CD1c-positive myeloid dendritic cell (primary cell): ENCODE measurements around the gene JUP.
"Not testable (repeated sequence)": the region's sequence is repeated elsewhere in the genome, so short reads cannot be mapped to it uniquely, and the experiment has no call there.

ENCODE experiments used
- DNase-seq: peaks from one replicate; pipeline ENCODE4 v3.0.0-alpha.2; 2016; ENCODE audit errors: extremely low spot score

The JUP gene

GRCh38 chr17:41781404-41782110 lies 5.0 kb downstream of the JUP start:
- DNase-seq: no peak

GRCh38 chr17:41779954-41780353 lies 6.6 kb downstream of the JUP start:
- no peak for DNase-seq

GRCh38 chr17:41777574-41778188 lies 8.8 kb downstream of the JUP start:
- DNase-seq: no peak

GRCh38 chr17:41777157-41777573 lies 9.3 kb downstream of the JUP start:
- DNase-seq: no peak

- DNase-seq: not testable (repeated sequence)
Measured at GRCh38 chr17:41776262-41776900, 10.1 kb downstream of the JUP start.

GRCh38 chr17:41775394-41776226 lies 10.9 kb downstream of the JUP start:
- DNase-seq: no peak

GRCh38 chr17:41773731-41774193 lies 12.7 kb downstream of the JUP start:
- no peak for DNase-seq

GRCh38 chr17:41773190-41773588 lies 13.3 kb downstream of the JUP start:
- DNase-seq: no peak

- no peak for DNase-seq
Measured at GRCh38 chr17:41772586-41773189, 13.8 kb downstream of the JUP start.

- DNase-seq: no peak
Measured at GRCh38 chr17:41772218-41772585, 14.3 kb downstream of the JUP start.

- DNase-seq: no peak
Measured at GRCh38 chr17:41771389-41772206, 14.9 kb downstream of the JUP start.

- no peak for DNase-seq
Measured at GRCh38 chr17:41769985-41770384, 16.5 kb downstream of the JUP start.

- no peak for DNase-seq
Measured at GRCh38 chr17:41769346-41769862, 17.1 kb downstream of the JUP start.

- DNase-seq: no peak
Measured at GRCh38 chr17:41768682-41769288, 17.7 kb downstream of the JUP start.

- no peak for DNase-seq
Measured at GRCh38 chr17:41767324-41768042, 19.0 kb downstream of the JUP start.

GRCh38 chr17:41766135-41766534 lies 20.4 kb downstream of the JUP start:
- no peak for DNase-seq

GRCh38 chr17:41763327-41763726 lies 23.2 kb downstream of the JUP start:
- DNase-seq: no peak

- DNase-seq: no peak
Measured at GRCh38 chr17:41762841-41763240, 23.7 kb downstream of the JUP start.

- DNase-seq: no peak
Measured at GRCh38 chr17:41762391-41762790, 24.1 kb downstream of the JUP start.

- no peak for DNase-seq
Measured at GRCh38 chr17:41760878-41761277, 25.6 kb downstream of the JUP start.
